HepG2 (cell line): Measurements from ENCODE around the gene MYD88. TPM values are rescaled to one million over a fixed set of nuclear protein-coding genes. Genes with fewer than 3 reads are reported as not detected.

Experiments used
- ADNP ChIP-seq: sonication (generic); formaldehyde crosslinking; IDR thresholded peaks from 2 replicates; pipeline ENCODE4 v1.4.0; 2020; ENCODE audit warnings: missing genetic modification reagents
- ATF4 ChIP-seq, 2 experiments: fragments of 450-650 bp in 1 of 2; sonication (generic) in 1 of 2; formaldehyde crosslinking; IDR thresholded peaks; 2 replicates each; pipeline versions ENCODE4 v1.5.0 to v1.8.0; 2020 to 2022; ENCODE audit warnings: mild to moderate bottlenecking in 1 of 2, missing genetic modification reagents in 1 of 2
- ATF7 ChIP-seq, 2 experiments: fragments of 450-650 bp in 1 of 2; sonication (generic) in 1 of 2; formaldehyde crosslinking in 1 of 2; IDR thresholded peaks; 2 replicates each; pipeline versions ENCODE4 v1.4.0 to v1.6.1; 2016 to 2020; ENCODE audit warnings: antibody characterized with exemption in 1 of 2, mild to moderate bottlenecking in 1 of 2, missing genetic modification reagents in 1 of 2
- BCL3 ChIP-seq: sonication (generic); formaldehyde crosslinking; IDR thresholded peaks from 2 replicates; pipeline ENCODE4 v1.5.1; 2020; ENCODE audit warnings: mild to moderate bottlenecking, missing genetic modification reagents, moderate library complexity
- CBFB ChIP-seq: sonication (generic); formaldehyde crosslinking; IDR thresholded peaks from 2 replicates; pipeline ENCODE4 v1.4.0; 2020; ENCODE audit warnings: missing genetic modification reagents
- GATA4 ChIP-seq: sonication (generic); IDR thresholded peaks from 2 replicates; pipeline ENCODE4 v1.6.1; 2016; ENCODE audit warnings: antibody characterized with exemption, low read depth, borderline replicate concordance
- HNF1B ChIP-seq: sonication (generic); formaldehyde crosslinking; IDR thresholded peaks from 2 replicates; pipeline ENCODE4 v1.5.1; 2020; ENCODE audit warnings: mild to moderate bottlenecking, moderate library complexity, missing genetic modification reagents
- HOXA5 ChIP-seq: sonication (generic); formaldehyde crosslinking; IDR thresholded peaks from 2 replicates; pipeline ENCODE4 v1.4.0; 2020; ENCODE audit warnings: missing genetic modification reagents
- HOXA7 ChIP-seq: sonication (generic); formaldehyde crosslinking; IDR thresholded peaks from 2 replicates; pipeline ENCODE4 v1.8.1; 2022; ENCODE audit warnings: mild to moderate bottlenecking, missing genetic modification reagents, moderate library complexity
- MTA3 ChIP-seq: sonication (generic); formaldehyde crosslinking; IDR thresholded peaks from 2 replicates; pipeline ENCODE4 v1.4.0; 2020; ENCODE audit warnings: missing genetic modification reagents
- PRMT3 ChIP-seq: sonication (generic); formaldehyde crosslinking; IDR thresholded peaks from 2 replicates; pipeline ENCODE4 v1.8.1; 2022; ENCODE audit warnings: low read depth, mild to moderate bottlenecking, moderate library complexity, missing genetic modification reagents, borderline replicate concordance
- RBM39 ChIP-seq: fragments of 200-400 bp; formaldehyde crosslinking; IDR thresholded peaks from one replicate; pipeline ENCODE4 v1.6.1; 2018; ENCODE audit warnings: antibody characterized with exemption, mild to moderate bottlenecking, low read depth, low read length; ENCODE audit not compliant: poor library complexity, severe bottlenecking
- SMC3 ChIP-seq: IDR thresholded peaks from 2 replicates; pipeline ENCODE4 v1.6.1; 2011; ENCODE audit warnings: low read length, improper control_type of control experiment
- U2AF2 ChIP-seq: fragments of 200-400 bp; formaldehyde crosslinking; IDR thresholded peaks from 2 replicates; pipeline ENCODE4 v1.6.1; 2017; ENCODE audit warnings: low read depth, mild to moderate bottlenecking, low read length
- YY1 ChIP-seq: IDR thresholded peaks from 2 replicates; pipeline ENCODE4 v1.6.1; 2011; ENCODE audit warnings: low read length, low read depth, moderate library complexity, mild to moderate bottlenecking; ENCODE audit not compliant: insufficient read depth, insufficient replicate concordance
- ZBTB21 ChIP-seq: sonication (generic); formaldehyde crosslinking; IDR thresholded peaks from 2 replicates; pipeline ENCODE4 v1.4.0; 2020; ENCODE audit warnings: missing genetic modification reagents
- ZFP36 ChIP-seq: fragments of 150-350 bp; IDR thresholded peaks from 2 replicates; pipeline ENCODE4 v1.6.1; 2018; ENCODE audit warnings: borderline replicate concordance, low read length, low read depth; ENCODE audit not compliant: partially characterized antibody
- ZKSCAN1 ChIP-seq: fragments of 150-350 bp; IDR thresholded peaks from 2 replicates; pipeline ENCODE4 v1.6.1; 2014; ENCODE audit warnings: low read length
- ZNF432 ChIP-seq: sonication (generic); formaldehyde crosslinking; IDR thresholded peaks from 2 replicates; pipeline ENCODE4 v1.5.0; 2020; ENCODE audit warnings: missing genetic modification reagents, mild to moderate bottlenecking, borderline replicate concordance
- ZNF543 ChIP-seq: sonication (generic); formaldehyde crosslinking; IDR thresholded peaks from 2 replicates; pipeline ENCODE4 v1.4.0; 2020; ENCODE audit warnings: mild to moderate bottlenecking, missing genetic modification reagents
- ZNF562 ChIP-seq: sonication (generic); formaldehyde crosslinking; IDR thresholded peaks from 2 replicates; pipeline ENCODE4 v1.8.0; 2022; ENCODE audit warnings: missing genetic modification reagents, borderline replicate concordance
- ZNF598 ChIP-seq: sonication (generic); formaldehyde crosslinking; IDR thresholded peaks from 2 replicates; pipeline ENCODE4 v1.5.1; 2020; ENCODE audit warnings: mild to moderate bottlenecking, missing genetic modification reagents, borderline replicate concordance
- ZNF614 ChIP-seq: IDR thresholded peaks from 2 replicates; pipeline ENCODE4 v1.6.1; 2018; ENCODE audit warnings: missing biosample characterization, missing genetic modification reagents, inconsistent platforms, borderline replicate concordance
- ZNF652 ChIP-seq: IDR thresholded peaks from 2 replicates; pipeline ENCODE4 v1.6.1; 2016; ENCODE audit warnings: low read depth, borderline replicate concordance
- ZNF816 ChIP-seq: sonication (generic); formaldehyde crosslinking; IDR thresholded peaks from 2 replicates; pipeline ENCODE4 v1.8.0; 2022; ENCODE audit warnings: missing genetic modification reagents, mild to moderate bottlenecking, borderline replicate concordance
- ZNF83 ChIP-seq: sonication (generic); formaldehyde crosslinking; IDR thresholded peaks from 2 replicates; pipeline ENCODE4 v1.4.0; 2020; ENCODE audit warnings: missing genetic modification reagents, mild to moderate bottlenecking, borderline replicate concordance
- ZSCAN22 ChIP-seq: sonication (generic); formaldehyde crosslinking; IDR thresholded peaks from 2 replicates; pipeline ENCODE4 v1.4.0; 2020; ENCODE audit warnings: mild to moderate bottlenecking, missing genetic modification reagents
- polyA plus RNA-seq, 8 experiments: library from polyadenylated mRNA; depleted of rRNA in 3 of 8; stranded (reverse) in 7 of 8; unstranded in 1 of 8; fragments of >200 nt; fragmentation: Illumina TruSeq in 4 of 8; extraction: Trizol in 4 of 8; gene quantifications; 2 replicates each; pipeline versions ENCODE4 v1.2.1 to v1.2.3, GENCODE V29; 2011 to 2016; ENCODE audit warnings: low read depth in 4 of 8, missing spikeins in 1 of 8, mixed read lengths in 1 of 8; ENCODE audit not compliant: insufficient read depth in 1 of 8
- total RNA-seq, 5 experiments: library from RNA; depleted of rRNA; stranded (reverse); fragments of >200 nt; fragmentation: Illumina TruSeq; extraction: Trizol; gene quantifications; 2 replicates each; pipeline ENCODE4 v1.2.3, GENCODE V29; 2016; ENCODE audit warnings: low read depth in 1 of 5

The MYD88 gene
- total and polyA plus RNA-seq, 2 of the 13 experiments (the other 11 are each of a cell fraction or from before 2014, with no cell fraction given), result 7.6 to 32.7 TPM

GRCh38 chr3:38138349-38139190 lies at the start of gene MYD88 (continued):
- peak; percentile 77; the same call in 1 of the 2 replicates for TF ChIP-seq CBFB (CRISPR knock-in tag)
- no peak for TF ChIP-seq ZNF562
- 0 out of 2 replicates have a peak, but pooled peaks have one; percentile 69 for TF ChIP-seq BCL3 (CRISPR knock-in tag)
- TF ChIP-seq ZNF598 (CRISPR knock-in tag), result peak; percentile 60; the same call in 1 of the 2 replicates
- TF ChIP-seq RBM39, result peak; percentile 86
- no peak for TF ChIP-seq HOXA7
- TF ChIP-seq ZBTB21 (CRISPR knock-in tag), result no peak
- no peak for TF ChIP-seq ZFP36
- TF ChIP-seq ZNF652, result no peak
- no peak for TF ChIP-seq PRMT3 (CRISPR knock-in tag)
- TF ChIP-seq U2AF2, result no peak
- peak; percentile 50; the same call in 1 of the 2 replicates for TF ChIP-seq ZNF543 (CRISPR knock-in tag)
- TF ChIP-seq ZNF432, result no peak
- no peak for TF ChIP-seq ZSCAN22
- no peak for TF ChIP-seq ATF4 (CRISPR knock-in tag; IDR thresholded peaks at IDR 0.05)
- TF ChIP-seq YY1, result peak; percentile 82
- TF ChIP-seq GATA4, result peak; percentile 13; the same call in 1 of the 2 replicates
- TF ChIP-seq ZNF816 (CRISPR knock-in tag), result no peak
- peak; percentile 38; the same call in 1 of the 2 replicates for TF ChIP-seq ZNF83
- TF ChIP-seq HNF1B (CRISPR knock-in tag), result no peak; the same call in 1 of the 2 replicates
- TF ChIP-seq ATF7 (IDR thresholded peaks at IDR 0.05), result no peak
- no peak for TF ChIP-seq ATF7 (CRISPR knock-in tag; IDR thresholded peaks at IDR 0.05)
- no peak for TF ChIP-seq ADNP (CRISPR knock-in tag)
- no peak for TF ChIP-seq SMC3
- TF ChIP-seq HOXA5 (CRISPR knock-in tag), result no peak; the same call in 1 of the 2 replicates
- 0 out of 2 replicates have a peak, but pooled peaks have one; percentile 35 for TF ChIP-seq ZNF614 (CRISPR knock-in tag)
- no peak for TF ChIP-seq MTA3 (CRISPR knock-in tag)
- no peak for TF ChIP-seq ZKSCAN1
